ENCODE measurements around the gene WDR46. TPM values are rescaled to one million over a fixed set of nuclear protein-coding genes. Genes with fewer than 3 reads are reported as not detected.

WDR46 gene, protein sequence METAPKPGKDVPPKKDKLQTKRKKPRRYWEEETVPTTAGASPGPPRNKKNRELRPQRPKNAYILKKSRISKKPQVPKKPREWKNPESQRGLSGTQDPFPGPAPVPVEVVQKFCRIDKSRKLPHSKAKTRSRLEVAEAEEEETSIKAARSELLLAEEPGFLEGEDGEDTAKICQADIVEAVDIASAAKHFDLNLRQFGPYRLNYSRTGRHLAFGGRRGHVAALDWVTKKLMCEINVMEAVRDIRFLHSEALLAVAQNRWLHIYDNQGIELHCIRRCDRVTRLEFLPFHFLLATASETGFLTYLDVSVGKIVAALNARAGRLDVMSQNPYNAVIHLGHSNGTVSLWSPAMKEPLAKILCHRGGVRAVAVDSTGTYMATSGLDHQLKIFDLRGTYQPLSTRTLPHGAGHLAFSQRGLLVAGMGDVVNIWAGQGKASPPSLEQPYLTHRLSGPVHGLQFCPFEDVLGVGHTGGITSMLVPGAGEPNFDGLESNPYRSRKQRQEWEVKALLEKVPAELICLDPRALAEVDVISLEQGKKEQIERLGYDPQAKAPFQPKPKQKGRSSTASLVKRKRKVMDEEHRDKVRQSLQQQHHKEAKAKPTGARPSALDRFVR
- total RNA-seq = 84.2 and 89.9 TPM in 2 replicates

DNA sequence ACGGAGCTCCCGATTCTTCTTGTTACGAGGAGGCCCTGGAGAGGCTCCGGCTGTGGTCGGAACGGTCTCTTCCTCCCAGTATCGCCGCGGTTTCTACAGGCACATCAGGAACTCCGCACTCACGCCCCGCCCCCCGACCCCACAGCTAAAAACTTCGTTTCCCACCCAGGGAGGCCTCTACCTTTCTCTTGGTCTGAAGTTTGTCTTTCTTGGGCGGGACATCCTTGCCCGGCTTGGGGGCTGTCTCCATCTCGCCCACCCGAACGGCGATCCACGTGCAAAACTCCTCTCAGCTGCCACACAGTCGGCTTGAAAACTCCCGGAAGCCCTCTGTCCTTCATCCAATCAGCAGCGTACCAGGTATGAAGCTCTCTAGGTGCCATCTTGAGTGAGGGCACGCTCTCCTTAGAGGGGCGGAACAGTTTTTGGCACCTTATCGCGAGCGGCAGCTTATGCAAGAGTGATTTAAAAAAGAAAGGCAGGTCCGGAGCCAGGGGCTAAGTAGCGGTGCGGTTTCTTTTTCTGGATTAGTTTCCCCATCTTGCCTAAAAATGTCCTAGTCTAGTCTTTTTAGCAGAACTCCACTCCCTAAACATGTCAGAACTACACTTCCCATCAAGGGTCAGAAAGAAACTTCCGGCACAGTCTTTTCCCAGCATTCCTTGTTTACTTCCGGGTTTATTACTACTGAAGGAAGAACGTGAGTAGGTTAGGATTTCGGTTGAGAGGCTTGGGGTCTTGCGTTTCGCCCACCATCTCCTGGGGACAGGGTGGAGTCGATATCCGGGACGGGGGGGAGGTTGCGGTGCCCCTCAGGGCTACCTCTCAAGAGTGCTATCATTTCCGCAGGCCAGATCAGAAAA is at the start of gene WDR46, which contains the start of gene PFDN6:
Gene WDR46 (minus strand): TSS at position 319 of the 863 bp plus-strand sequence. CDS start 69 bp downstream, at position 250.
Gene PFDN6 (plus strand): TSS at position 681 of the 863 bp plus-strand sequence. CDS start 256 bp downstream, outside the sequence.

DNA sequence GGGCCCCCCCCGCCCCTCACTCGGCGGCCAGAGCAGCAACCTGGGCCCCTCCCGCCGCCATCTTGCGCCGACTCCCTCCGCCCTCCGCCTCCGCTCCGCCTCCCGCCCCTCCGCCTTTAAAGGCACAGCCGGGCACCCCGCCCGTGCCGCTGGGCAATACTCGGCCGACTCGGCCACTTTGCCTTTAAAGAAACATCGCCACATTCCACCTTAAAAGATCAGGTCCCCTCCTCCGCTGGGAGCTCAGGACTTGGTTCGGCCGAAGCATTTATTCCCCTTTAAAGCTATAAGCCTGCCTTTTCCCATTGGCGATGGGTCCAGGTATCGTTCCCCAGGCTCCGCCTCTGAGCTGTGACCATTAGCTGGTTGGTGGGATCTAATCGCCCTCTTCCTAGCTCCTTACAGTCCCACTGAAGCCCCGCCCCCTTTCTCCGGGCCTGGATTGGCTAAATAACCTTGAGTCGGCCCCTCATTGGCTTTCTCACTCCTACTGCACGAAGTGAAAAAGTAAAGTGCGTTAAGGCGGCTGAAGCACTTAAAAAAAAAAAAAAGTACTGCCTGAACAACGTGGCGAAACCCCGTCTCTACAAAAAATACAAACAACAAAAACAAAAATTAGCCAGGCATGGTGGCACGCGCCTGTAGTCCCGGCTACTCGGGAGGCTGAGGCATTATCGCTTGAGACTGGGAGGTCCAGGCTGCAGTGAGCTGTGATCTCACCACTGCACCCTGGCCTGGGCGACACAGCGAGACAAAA is 28.8 kb upstream of the WDR46 start, which contains the start of gene ZBTB22:
Gene ZBTB22 (minus strand): TSS at position 76 of the 757 bp plus-strand sequence. CDS start 828 bp downstream, outside the sequence.

DNA sequence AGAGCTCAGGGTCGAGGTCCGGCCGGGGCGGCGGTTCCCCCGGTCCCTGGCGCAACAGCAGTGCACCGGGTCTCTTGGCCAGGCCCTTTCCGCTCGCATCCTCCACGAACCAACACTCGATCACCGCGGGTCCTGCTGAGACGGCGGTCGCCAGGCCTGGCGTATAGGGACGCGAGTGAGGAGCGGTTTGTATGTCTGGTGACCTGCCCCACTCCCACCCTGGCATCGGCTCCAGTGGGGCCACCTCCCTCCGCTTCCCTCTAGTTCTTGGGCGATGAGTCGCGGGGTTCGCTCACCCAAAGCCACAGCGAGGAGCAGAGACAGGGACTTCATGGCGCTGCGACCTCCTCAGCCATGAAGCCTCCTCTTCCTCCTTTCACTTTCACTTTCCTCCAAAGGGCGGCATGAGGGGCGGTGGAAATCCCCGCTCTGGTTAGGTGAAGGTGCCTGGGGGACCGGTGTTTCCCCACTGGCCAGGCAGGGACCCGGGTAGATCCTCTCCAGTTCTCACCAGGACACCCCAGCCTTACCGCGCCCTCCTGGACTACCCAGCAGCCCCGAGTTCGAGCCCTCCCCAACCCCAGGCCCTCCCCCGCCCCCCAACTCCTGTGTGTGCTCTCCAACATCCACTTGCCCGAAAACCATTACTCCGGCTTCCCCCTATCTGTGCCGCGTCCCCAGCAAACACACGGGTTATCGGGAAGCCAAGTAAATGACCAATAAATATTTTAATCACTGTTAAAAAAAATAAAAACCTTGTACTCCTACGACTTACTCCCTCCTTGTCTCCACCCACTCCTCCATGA is 24.9 kb upstream of the WDR46 start, which contains the start of gene TAPBP:
Gene TAPBP (minus strand): TSS at position 370 of the 806 bp plus-strand sequence. CDS start 37 bp downstream, at position 333.

DNA sequence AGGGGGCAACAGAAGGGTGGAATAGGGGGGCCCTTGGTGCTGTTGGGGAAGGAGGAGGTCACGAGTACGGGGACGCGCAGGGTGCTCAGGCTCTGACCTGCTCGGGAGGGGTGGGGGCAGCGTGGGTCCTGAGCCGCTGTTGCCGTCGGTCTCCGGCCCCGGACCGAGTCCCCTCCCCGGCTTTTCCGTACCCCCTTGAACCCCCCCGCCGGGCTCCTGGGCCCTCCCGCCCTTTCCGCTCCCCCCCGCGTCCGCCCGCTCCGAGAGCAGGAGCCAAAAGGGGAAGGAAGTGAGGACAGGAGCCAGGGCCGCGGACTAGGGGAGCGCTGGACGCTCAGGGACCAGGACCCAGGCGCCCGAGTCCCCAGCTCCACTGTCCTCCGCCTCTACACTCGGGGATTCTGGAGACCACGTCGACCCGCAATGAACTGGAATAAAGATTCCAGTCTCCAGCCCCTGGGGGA is 9.8 kb upstream of the WDR46 start, which contains the start of gene RGL2:
Gene RGL2 (minus strand): TSS at position 170 of the 464 bp plus-strand sequence. CDS start 332 bp downstream, outside the sequence.

DNA sequence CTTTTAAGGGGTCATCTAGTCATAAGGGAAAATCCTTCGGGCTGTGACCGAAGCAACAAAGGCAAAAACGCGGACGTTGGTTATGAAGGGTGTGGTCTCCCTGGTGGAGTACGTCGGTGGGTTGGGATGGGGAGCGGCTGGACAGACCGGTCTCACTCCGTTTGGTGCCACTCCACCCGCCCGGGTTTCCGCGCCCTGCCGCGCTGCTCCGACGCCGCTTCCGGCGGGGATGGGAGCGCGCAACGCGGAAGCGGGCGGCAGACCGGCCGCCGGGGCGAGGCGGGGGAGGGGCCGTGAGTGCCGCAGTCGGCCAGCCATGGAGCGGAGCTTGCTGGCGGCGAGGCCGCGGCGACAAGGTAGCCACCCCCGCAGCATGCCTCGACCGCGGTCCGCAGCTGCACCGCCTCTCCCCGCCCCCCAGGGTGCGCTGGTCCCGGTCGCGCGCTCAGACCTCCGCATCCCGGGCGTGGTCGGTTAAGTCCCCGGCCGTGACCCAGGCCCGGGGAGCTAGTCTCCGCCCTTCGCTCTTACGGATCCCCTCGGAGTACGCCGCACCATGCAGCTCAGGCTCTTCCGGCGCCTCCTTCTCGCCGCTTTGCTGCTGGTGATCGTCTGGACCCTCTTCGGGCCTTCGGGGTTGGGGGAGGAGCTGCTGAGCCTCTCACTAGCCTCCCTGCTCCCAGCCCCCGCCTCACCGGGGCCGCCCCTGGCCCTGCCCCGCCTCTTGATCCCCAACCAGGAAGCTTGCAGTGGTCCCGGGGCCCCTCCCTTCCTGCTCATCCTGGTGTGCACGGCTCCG is 12.0 kb downstream of the WDR46 start, which contains the start of gene B3GALT4:
Gene B3GALT4 (plus strand): TSS at position 260 of the 799 bp plus-strand sequence. CDS start 297 bp downstream, at position 557.

DNA sequence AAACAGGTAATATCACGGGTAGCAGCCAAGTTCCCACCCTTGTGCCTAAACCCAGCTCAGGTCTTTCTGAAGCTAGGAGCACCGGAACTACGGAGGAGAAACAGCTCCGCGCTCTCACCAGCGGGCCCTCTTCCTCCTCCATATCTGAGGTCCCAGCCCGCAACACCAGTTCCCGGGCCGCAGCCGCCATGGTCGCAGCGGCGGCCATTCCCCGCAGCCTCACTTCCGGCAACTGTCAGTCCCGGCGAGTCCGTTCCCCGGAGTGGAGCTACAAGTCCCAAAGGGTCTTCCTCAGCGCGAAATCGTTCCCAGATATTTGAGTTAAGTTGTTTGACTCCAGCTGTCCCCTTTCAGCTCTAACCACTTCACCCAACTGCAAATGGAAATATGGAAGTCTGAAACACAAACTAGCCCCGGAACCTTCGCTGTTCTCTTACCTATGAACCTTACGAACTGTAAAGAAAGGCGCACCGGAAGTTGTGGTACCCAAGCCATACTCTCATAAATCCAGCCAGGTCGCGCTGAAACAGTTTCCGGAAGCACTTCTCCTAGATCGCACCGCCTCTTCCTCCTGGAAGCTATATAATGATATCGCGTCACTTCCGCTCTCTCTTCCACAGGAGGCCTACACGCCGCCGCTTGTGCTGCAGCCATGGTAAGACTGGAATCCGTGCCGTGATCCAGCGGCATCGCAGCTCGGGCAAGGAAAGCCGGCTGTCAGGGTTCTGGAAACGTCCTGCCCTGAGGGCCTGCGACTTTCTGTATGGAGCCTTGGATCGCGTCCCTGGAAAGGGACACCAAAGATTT is 17.4 kb downstream of the WDR46 start, which contains the start of the genes RPS18 and VPS52:
Gene RPS18 (plus strand): TSS at position 608 of the 807 bp plus-strand sequence. CDS start 45 bp downstream, at position 653.
Gene VPS52 (minus strand): TSS at position 409 of the 807 bp plus-strand sequence. CDS start 201 bp downstream, at position 208.

Other genes starting within 250 kb of the WDR46 start
- 3.7 and 8.7 TPM in 2 replicates for gene HLA-DPA1, start 215.6 kb downstream of the WDR46 start, total RNA-seq
- gene HLA-DPB1, start 213.2 kb downstream of the WDR46 start, total RNA-seq = 20.9 and 89.1 TPM in 2 replicates
- gene COL11A2, start 96.8 kb downstream of the WDR46 start, total RNA-seq = under 0.01 TPM in 1 of 2 replicates, not detected in the other
- gene RXRB, start 88.6 kb downstream of the WDR46 start, total RNA-seq = 16.1 and 21.6 TPM in 2 replicates
- gene SLC39A7, start 88.4 kb downstream of the WDR46 start, total RNA-seq = 191 and 219 TPM in 2 replicates
- gene HSD17B8, start 84.6 kb downstream of the WDR46 start, total RNA-seq = 1.6 and 4.0 TPM in 2 replicates
- gene RING1, start 80.7 kb downstream of the WDR46 start, total RNA-seq = 11.5 and 15.6 TPM in 2 replicates
- 36.7 and 45.3 TPM in 2 replicates for gene VPS52, start 17.4 kb downstream of the WDR46 start, total RNA-seq
- 4,481 and 4,999 TPM in 2 replicates for gene RPS18, start 17.2 kb downstream of the WDR46 start, total RNA-seq
- 5.7 and 11.0 TPM in 2 replicates for gene B3GALT4, start 12.1 kb downstream of the WDR46 start, total RNA-seq
- gene PFDN6, start 362 bp upstream of the WDR46 start, total RNA-seq = 58.7 and 93.4 TPM in 2 replicates
- gene RGL2, start 9.7 kb upstream of the WDR46 start, total RNA-seq = 32.6 and 37.4 TPM in 2 replicates
- gene TAPBP, start 24.8 kb upstream of the WDR46 start, total RNA-seq = 100 and 104 TPM in 2 replicates
- 14.4 and 23.1 TPM in 2 replicates for gene ZBTB22, start 28.5 kb upstream of the WDR46 start, total RNA-seq
- 46.3 and 52.8 TPM in 2 replicates for gene DAXX, start 33.7 kb upstream of the WDR46 start, total RNA-seq
- 29.8 and 33.4 TPM in 2 replicates for gene KIFC1, start 102.6 kb upstream of the WDR46 start, total RNA-seq
- gene PHF1, start 121.8 kb upstream of the WDR46 start, total RNA-seq = 31.7 and 34.0 TPM in 2 replicates
- 249 and 321 TPM in 2 replicates for gene CUTA, start 128.9 kb upstream of the WDR46 start, total RNA-seq
- gene SYNGAP1, start 130.8 kb upstream of the WDR46 start, total RNA-seq = 4.1 and 4.3 TPM in 2 replicates
- 4.3 and 8.6 TPM in 2 replicates for gene ZBTB9, start 165.3 kb upstream of the WDR46 start, total RNA-seq

All from myometrial cell (primary cell).